Measurements from ENCODE around the gene ANKRD29. TPM values are rescaled to one million over a fixed set of nuclear protein-coding genes. Genes with fewer than 3 reads are reported as not detected.

Gene ANKRD29
- total and polyA plus RNA-seq, 2 experiments from 2014 or later: 6.6 to 36.6 TPM

DNA sequence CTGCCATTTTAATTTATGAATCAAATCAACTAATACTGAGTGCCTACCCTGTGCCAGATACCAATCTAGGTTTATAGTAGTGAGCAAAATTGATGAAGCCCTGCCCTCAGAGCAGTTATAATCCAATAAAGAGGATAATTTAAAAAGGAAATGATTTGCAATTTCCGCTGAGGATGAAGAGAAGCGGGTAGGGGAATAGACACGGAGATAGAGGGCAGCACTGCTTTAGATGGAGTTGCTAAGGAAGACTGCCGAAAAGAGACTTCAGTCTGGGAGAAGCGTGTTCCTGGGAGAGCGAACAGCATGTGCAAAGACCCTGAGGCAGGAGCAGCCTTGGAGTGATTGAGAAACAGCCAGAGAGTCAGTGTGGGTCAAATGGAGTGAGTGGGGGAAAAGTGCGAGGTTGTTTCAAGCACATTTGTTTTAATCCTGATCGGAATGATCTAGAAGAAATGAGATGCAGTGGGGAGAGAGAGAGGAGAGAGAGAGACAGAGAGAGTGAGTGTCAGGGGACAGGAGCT lies 38.9 kb upstream of the ANKRD29 start:
- Histone ChIP-seq H4K20me1 (replicated peaks; ENCODE audit: insufficient read depth) (no peaks in the 10 kb centered on the region), H3K4me3 (no peak overlapping the region), H3K27me3 (ENCODE audit: insufficient read depth) (no peaks in the 10 kb centered on the region), H3K9me2 (ENCODE audit: insufficient read depth) (no peaks in the 10 kb centered on the region; the same call in 1 of the 2 replicates), H2AFZ (no peak overlapping the region), H3K4me2 (no peak overlapping the region), H3F3A (replicated peaks; ENCODE audit: low read depth) (no peaks in the 10 kb centered on the region), H3K27ac (ENCODE audit: low read depth) (no peak overlapping the region), H3K79me2 (replicated peaks; ENCODE audit: insufficient read depth) (no peaks in the 10 kb centered on the region), H3K4me1 (ENCODE audit: insufficient read depth) (no peaks in the 10 kb centered on the region), H3K36me3 (ENCODE audit: insufficient read depth) (no peaks in the 10 kb centered on the region)
- ATAC-seq: no peak
- no peaks in the 10 kb centered on the region for H3K4me1 Mint-ChIP-seq
- H3K27ac Mint-ChIP-seq: no peak overlapping the region
- no peaks in the 10 kb centered on the region for H3K9me3 Mint-ChIP-seq
- TF ChIP-seq, protein P1, sequence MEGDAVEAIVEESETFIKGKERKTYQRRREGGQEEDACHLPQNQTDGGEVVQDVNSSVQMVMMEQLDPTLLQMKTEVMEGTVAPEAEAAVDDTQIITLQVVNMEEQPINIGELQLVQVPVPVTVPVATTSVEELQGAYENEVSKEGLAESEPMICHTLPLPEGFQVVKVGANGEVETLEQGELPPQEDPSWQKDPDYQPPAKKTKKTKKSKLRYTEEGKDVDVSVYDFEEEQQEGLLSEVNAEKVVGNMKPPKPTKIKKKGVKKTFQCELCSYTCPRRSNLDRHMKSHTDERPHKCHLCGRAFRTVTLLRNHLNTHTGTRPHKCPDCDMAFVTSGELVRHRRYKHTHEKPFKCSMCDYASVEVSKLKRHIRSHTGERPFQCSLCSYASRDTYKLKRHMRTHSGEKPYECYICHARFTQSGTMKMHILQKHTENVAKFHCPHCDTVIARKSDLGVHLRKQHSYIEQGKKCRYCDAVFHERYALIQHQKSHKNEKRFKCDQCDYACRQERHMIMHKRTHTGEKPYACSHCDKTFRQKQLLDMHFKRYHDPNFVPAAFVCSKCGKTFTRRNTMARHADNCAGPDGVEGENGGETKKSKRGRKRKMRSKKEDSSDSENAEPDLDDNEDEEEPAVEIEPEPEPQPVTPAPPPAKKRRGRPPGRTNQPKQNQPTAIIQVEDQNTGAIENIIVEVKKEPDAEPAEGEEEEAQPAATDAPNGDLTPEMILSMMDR (conservative IDR thresholded peaks at IDR 0.05; ENCODE audit: low read depth in 2 of 2): peak; percentile 14 to 38; a peak in 2 of 4 replicates
- TF ChIP-seq, protein P2, sequence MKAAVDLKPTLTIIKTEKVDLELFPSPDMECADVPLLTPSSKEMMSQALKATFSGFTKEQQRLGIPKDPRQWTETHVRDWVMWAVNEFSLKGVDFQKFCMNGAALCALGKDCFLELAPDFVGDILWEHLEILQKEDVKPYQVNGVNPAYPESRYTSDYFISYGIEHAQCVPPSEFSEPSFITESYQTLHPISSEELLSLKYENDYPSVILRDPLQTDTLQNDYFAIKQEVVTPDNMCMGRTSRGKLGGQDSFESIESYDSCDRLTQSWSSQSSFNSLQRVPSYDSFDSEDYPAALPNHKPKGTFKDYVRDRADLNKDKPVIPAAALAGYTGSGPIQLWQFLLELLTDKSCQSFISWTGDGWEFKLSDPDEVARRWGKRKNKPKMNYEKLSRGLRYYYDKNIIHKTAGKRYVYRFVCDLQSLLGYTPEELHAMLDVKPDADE (IDR thresholded peaks at IDR 0.05): no peak
- DNase-seq (ENCODE audit: low spot score): no peak
- no peaks in the 10 kb centered on the region for H3K36me3 Mint-ChIP-seq (ENCODE audit: low read depth)
- no peak overlapping the region for H3K4me3 Mint-ChIP-seq
- peaks cover 2% of the 10 kb centered on the region for H3K27me3 Mint-ChIP-seq (ENCODE audit: insufficient read depth, low read depth, poor library complexity)

DNA sequence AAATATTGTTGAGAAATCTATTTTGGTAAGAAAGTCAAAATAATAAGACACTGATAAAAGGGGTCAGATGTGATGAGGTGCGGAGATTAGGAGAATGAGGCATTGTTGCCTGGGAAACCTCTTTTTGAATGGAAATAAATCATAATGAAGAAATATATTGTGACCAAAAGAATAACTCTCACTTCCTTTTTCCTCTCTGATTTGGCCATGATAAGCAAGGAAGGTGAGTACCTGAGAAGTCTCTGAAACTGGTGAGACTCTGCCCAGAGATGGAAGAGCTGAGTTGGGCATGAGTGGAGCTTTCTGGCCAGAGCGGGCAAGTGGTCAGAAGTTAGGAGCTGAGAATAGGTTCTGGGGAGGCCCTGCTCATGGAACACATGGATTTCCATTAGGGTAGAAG lies 38.3 kb upstream of the ANKRD29 start:
- DNase-seq (ENCODE audit: low spot score) (no peak), ATAC-seq (no peak)
- H3F3A ChIP-seq (replicated peaks; ENCODE audit: low read depth): no peaks in the 10 kb centered on the region
- TF ChIP-seq CREB1 (CRISPR knock-in tag; IDR thresholded peaks at IDR 0.05; ENCODE audit: low read depth) (no peak), JUNB (IDR thresholded peaks at IDR 0.05; ENCODE audit: unreplicated experiment) (no peak), EZH2phosphoT487 (IDR thresholded peaks at IDR 0.05; ENCODE audit: unreplicated experiment) (no peak), ZNF114 (CRISPR knock-in tag; IDR thresholded peaks at IDR 0.05) (no peak), STAT1 (IDR thresholded peaks at IDR 0.05; ENCODE audit: unreplicated experiment) (no peak), ZNF331 (CRISPR knock-in tag; IDR thresholded peaks at IDR 0.05; ENCODE audit: low read depth) (no peak)
- TF ChIP-seq, protein P2 (IDR thresholded peaks at IDR 0.05): no peak
- TF ChIP-seq, protein P3, sequence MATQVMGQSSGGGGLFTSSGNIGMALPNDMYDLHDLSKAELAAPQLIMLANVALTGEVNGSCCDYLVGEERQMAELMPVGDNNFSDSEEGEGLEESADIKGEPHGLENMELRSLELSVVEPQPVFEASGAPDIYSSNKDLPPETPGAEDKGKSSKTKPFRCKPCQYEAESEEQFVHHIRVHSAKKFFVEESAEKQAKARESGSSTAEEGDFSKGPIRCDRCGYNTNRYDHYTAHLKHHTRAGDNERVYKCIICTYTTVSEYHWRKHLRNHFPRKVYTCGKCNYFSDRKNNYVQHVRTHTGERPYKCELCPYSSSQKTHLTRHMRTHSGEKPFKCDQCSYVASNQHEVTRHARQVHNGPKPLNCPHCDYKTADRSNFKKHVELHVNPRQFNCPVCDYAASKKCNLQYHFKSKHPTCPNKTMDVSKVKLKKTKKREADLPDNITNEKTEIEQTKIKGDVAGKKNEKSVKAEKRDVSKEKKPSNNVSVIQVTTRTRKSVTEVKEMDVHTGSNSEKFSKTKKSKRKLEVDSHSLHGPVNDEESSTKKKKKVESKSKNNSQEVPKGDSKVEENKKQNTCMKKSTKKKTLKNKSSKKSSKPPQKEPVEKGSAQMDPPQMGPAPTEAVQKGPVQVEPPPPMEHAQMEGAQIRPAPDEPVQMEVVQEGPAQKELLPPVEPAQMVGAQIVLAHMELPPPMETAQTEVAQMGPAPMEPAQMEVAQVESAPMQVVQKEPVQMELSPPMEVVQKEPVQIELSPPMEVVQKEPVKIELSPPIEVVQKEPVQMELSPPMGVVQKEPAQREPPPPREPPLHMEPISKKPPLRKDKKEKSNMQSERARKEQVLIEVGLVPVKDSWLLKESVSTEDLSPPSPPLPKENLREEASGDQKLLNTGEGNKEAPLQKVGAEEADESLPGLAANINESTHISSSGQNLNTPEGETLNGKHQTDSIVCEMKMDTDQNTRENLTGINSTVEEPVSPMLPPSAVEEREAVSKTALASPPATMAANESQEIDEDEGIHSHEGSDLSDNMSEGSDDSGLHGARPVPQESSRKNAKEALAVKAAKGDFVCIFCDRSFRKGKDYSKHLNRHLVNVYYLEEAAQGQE (IDR thresholded peaks at IDR 0.05; ENCODE audit: unreplicated experiment): no peak
- peaks cover 2% of the 10 kb centered on the region for H3K27me3 Mint-ChIP-seq (ENCODE audit: insufficient read depth, low read depth, poor library complexity)
- no peak overlapping the region for H2AFZ ChIP-seq
- H3K27ac Mint-ChIP-seq: no peak overlapping the region
- no peaks in the 10 kb centered on the region for H3K9me2 ChIP-seq (ENCODE audit: insufficient read depth)
- no peak overlapping the region for H3K27ac ChIP-seq (ENCODE audit: low read depth)
- H3K4me1 Mint-ChIP-seq: no peaks in the 10 kb centered on the region
- H3K36me3 Mint-ChIP-seq (ENCODE audit: low read depth): no peaks in the 10 kb centered on the region
- no peaks in the 10 kb centered on the region for H3K36me3 ChIP-seq (ENCODE audit: insufficient read depth)
- no peak overlapping the region for H3K4me3 Mint-ChIP-seq
- no peaks in the 10 kb centered on the region for H4K20me1 ChIP-seq (replicated peaks; ENCODE audit: insufficient read depth)
- H3K79me2 ChIP-seq (replicated peaks; ENCODE audit: insufficient read depth): no peaks in the 10 kb centered on the region
- no peaks in the 10 kb centered on the region for H3K9me3 Mint-ChIP-seq
- H3K4me1 ChIP-seq (ENCODE audit: insufficient read depth): no peaks in the 10 kb centered on the region
- no peak overlapping the region for H3K4me2 ChIP-seq
- H3K4me3 ChIP-seq: no peak overlapping the region
- no peaks in the 10 kb centered on the region for H3K27me3 ChIP-seq (ENCODE audit: insufficient read depth)
